ENCODE data around the gene KMT2B. TPM values are rescaled to one million over a fixed set of nuclear protein-coding genes. Genes with fewer than 3 reads are reported as not detected.

Gene KMT2B
- total and polyA plus RNA-seq, 2 of the 8 experiments (the other 6 are each of a cell fraction or from before 2014, with no cell fraction given), result 26.7 to 38.6 TPM

DNA sequence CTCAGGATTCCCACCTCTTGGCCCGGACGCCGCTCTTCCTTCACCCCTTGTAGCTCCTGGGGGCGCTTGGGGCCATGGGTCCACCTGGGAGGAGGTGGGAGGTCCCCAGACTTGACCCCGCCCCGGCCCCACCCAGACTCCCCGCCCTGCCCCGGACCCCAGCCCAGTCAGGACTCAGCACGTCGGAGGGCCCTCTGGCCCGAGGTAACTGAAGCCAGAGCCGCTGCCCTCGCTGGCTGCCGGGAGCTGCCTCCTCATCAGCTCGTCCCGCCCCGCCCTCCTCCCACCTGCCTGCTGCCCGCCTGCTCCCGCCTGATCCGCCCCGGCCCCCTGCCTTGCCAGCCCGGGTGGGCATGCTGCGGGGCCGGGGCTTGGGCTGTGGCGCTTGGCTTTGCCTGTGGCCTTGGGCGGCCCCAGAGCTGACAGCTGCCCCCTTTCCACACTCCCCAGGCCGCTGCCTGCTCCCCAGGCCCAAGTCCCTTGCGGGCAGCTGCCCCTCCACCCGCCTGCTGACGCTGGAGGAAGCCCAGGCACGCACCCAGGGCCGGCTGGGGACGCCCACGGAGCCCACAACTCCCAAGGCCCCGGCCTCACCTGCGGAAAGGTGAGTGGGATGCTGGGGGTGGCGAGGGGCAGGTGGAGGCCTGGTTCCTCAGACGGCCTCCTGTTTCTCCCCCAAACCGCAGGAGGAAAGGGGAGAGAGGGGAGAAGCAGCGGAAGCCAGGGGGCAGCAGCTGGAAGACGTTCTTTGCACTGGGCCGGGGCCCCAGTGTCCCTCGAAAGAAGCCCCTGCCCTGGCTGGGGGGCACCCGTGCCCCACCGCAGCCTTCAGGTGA lies 66.9 kb downstream of the KMT2B start:
- H3K56ac ChIP-seq (replicated peaks; ENCODE audit: insufficient read length, low read depth, low read length), result peak overlapping the region; percentile 77
- H3K4me1 ChIP-seq (replicated peaks in 1 of 4; ENCODE audit: control insufficient read depth in 3 of 4, insufficient read depth in 4 of 4, low read length in 3 of 4), result peaks cover 0 to 12% (median 4%) of the 10 kb centered on the region in 4 experiments; a peak in 6 of 7 replicates
- WGBS, 2 experiments (ENCODE audit: extremely low coverage in 1 of 2, insufficient coverage in 1 of 2, insufficient read length in 1 of 2, insufficient replicate concordance in 2 of 2, low coverage in 1 of 2, low lambda C conversion rate in 2 of 2, missing lambda C conversion rate in 1 of 2), result 4% methylated on average over 23 of the region's 45 CpGs; no CpG with 5 or more reads in 1 of the 2 experiments
- peak overlapping the region; percentile 42 to 72 (median 66) for H3K4me3 ChIP-seq (ENCODE audit: extremely low read depth in 1 of 4, insufficient read depth in 2 of 4, low read depth in 3 of 4, low read length in 4 of 4)
- H4K91ac ChIP-seq (replicated peaks; ENCODE audit: insufficient read length, low read length), result peak overlapping the region; percentile 81
- H2AK5ac ChIP-seq (ENCODE audit: low read depth, low read length), result no peak overlapping the region
- H3K27ac ChIP-seq (ENCODE audit: low read depth, low read length), result no peak overlapping the region
- peak overlapping the region; percentile 29 for H4K5ac ChIP-seq (ENCODE audit: insufficient read length, low read depth, low read length)
- peak overlapping the region; percentile 95; the same call in 1 of the 2 replicates for H2BK15ac ChIP-seq (ENCODE audit: low read length)
- H3K36me3 ChIP-seq (ENCODE audit: control insufficient read depth in 2 of 4, insufficient read depth in 4 of 4, low read length in 3 of 4), result no peaks in the 10 kb centered on the region
- H3K23me2 ChIP-seq (ENCODE audit: low read depth, low read length), result peaks cover 11% of the 10 kb centered on the region
- H2AFZ ChIP-seq (ENCODE audit: low read length), result peak overlapping the region; percentile 50; the same call in 1 of the 2 replicates
- no peak overlapping the region for H2BK120ac ChIP-seq (replicated peaks; ENCODE audit: low read depth, low read length)
- H3K79me2 ChIP-seq (ENCODE audit: control insufficient read depth in 1 of 2, insufficient read depth in 2 of 2, low read length in 2 of 2), result no peaks in the 10 kb centered on the region
- no peak for FAIRE-seq
- H3K9me3 ChIP-seq (ENCODE audit: insufficient read depth in 2 of 2, low read depth in 1 of 2, low read length in 1 of 2), result no peaks in the 10 kb centered on the region
- no peak overlapping the region for H3K23ac ChIP-seq (ENCODE audit: insufficient read length)
- DNase-seq (ENCODE audit: low read depth in 1 of 2, low spot score in 2 of 2), result peak; percentile 75 to 91
- H2BK5ac ChIP-seq (ENCODE audit: low read depth, low read length), result no peak overlapping the region; the same call in 1 of the 2 replicates
- no peak overlapping the region for H3K14ac ChIP-seq (ENCODE audit: insufficient read length)
- no peaks in the 10 kb centered on the region for H3K79me1 ChIP-seq (ENCODE audit: low read depth, low read length)
- no peaks in the 10 kb centered on the region; a peak in 1 of 7 replicates for H3K27me3 ChIP-seq (replicated peaks in 1 of 4; ENCODE audit: control insufficient read depth in 3 of 4, extremely low read depth in 1 of 4, insufficient read depth in 3 of 4, low read length in 3 of 4)
- peak overlapping the region; percentile 69 for H3K4ac ChIP-seq (replicated peaks; ENCODE audit: insufficient read length, low read depth, low read length)
- no peak overlapping the region for H2BK20ac ChIP-seq (ENCODE audit: low read length)
- H2BK12ac ChIP-seq (ENCODE audit: low read depth, low read length), result 0 out of 2 replicates have a peak overlapping the region, but pooled peaks have one; percentile 84
- peaks cover 0 to 12% of the 10 kb centered on the region in 2 experiments for H4K20me1 ChIP-seq (replicated peaks in 1 of 2; ENCODE audit: control insufficient read depth in 1 of 2, insufficient read depth in 2 of 2, low read length in 2 of 2)
- H3K9ac ChIP-seq (replicated peaks in 1 of 4; ENCODE audit: extremely low read depth in 1 of 4, low read depth in 3 of 4, low read length in 3 of 4), result peak overlapping the region in 1 of 4 experiments; percentile 71; a peak in 2 of 7 replicates
- CTCF ChIA-PET (ENCODE audit: partially characterized antibody), result interaction anchor here (0.6 to 1.6 kb wide), 15 partner anchors 16 to 156 kb away, joined by 3 to 7 read pairs (median 3); no protein-coding TSS in a partner anchor
- peak overlapping the region; percentile 67 to 85 for H3K4me2 ChIP-seq (ENCODE audit: insufficient read depth in 1 of 2, low read depth in 2 of 2, low read length in 2 of 2)
- POLR2A ChIA-PET (ENCODE audit: partially characterized antibody), result interaction anchor here (0.8 to 1.8 kb wide), 8 partner anchors 8 to 54 kb away, joined by 3 to 7 read pairs (median 4); partner anchors contain the start of genes PSENEN and U2AF1L4
- H4K8ac ChIP-seq (ENCODE audit: extremely low read depth, insufficient read depth, low read length), result peak overlapping the region; percentile 58; the same call in 1 of the 2 replicates
- peak overlapping the region; percentile 87 for H3K18ac ChIP-seq (ENCODE audit: extremely low read depth, low read length)
- no peak for TF ChIP-seq HDAC2 (IDR thresholded peaks at IDR 0.05; ENCODE audit: borderline replicate concordance in 1 of 2, low read depth in 2 of 2, low read length in 2 of 2)
- TF ChIP-seq, protein P1, sequence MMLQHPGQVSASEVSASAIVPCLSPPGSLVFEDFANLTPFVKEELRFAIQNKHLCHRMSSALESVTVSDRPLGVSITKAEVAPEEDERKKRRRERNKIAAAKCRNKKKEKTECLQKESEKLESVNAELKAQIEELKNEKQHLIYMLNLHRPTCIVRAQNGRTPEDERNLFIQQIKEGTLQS (IDR thresholded peaks at IDR 0.05; ENCODE audit: insufficient read depth, low read depth, low read length), result no peak
- TF ChIP-seq SIN3A (conservative IDR thresholded peaks at IDR 0.05 in 1 of 2, IDR thresholded peaks at IDR 0.05 in 1 of 2; ENCODE audit: low read depth in 1 of 2, low read length in 2 of 2), result no peak; a peak in 1 of 4 replicates
- no peak for TF ChIP-seq EGR1 (IDR thresholded peaks at IDR 0.05; ENCODE audit: borderline replicate concordance, low read depth, low read length)
- no peak for TF ChIP-seq TEAD4 (IDR thresholded peaks at IDR 0.05; ENCODE audit: low read depth, low read length)
- no peak for TF ChIP-seq JUN (IDR thresholded peaks at IDR 0.05; ENCODE audit: low read depth, low read length)
- TF ChIP-seq SP1 (IDR thresholded peaks at IDR 0.05; ENCODE audit: low read depth, low read length), result no peak
- no peak for TF ChIP-seq POLR2AphosphoS5 (IDR thresholded peaks at IDR 0.05; ENCODE audit: low read depth, low read length)
- no peak for TF ChIP-seq YY1 (IDR thresholded peaks at IDR 0.05; ENCODE audit: low read depth, low read length)
- no peak for TF ChIP-seq KDM5A (IDR thresholded peaks at IDR 0.05; ENCODE audit: low read length)

Data from H1 (cell line).